ENCODE data around the gene SCYL3.
"Not testable (repeated sequence)": the region's sequence is repeated elsewhere in the genome, so short reads cannot be mapped to it uniquely, and the experiment has no call there.

Gene SCYL3

DNA sequence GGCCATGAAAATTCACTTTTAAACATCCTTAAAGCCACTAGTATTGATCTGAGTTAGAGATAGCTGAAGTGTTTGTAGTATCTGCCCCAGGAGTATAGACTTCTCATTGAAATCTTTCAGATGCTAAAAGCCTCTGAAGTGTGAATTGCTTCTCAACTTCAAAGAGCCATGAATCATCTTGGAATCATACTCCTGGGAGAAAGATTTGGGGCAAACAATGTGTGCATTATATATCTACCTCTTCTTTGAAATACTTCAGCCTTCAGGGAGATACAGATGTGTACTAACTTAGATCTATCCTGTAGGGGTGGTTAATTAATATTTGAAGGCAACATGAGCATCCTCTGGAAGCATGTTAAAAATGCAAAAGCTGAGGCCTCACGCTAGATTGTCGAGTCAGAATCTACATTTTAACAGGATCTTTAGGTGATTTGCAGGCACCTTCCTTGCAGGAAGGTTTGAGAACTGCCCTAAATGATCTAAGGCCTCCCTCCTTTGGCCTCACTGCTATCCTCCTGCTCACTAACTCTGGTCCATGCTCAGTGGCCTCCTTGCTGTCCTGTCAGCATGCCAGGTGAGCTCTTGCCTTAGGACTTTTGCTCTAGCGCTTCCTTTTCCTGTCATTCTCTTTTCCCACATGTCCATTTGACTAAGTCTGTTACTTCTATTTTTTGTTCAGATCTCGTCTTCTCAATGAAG lies 6.0 kb upstream of the SCYL3 start:
- DNase-seq = no peak

GRCh38 chr1:169896013-169896412 lies 2.3 kb upstream of the SCYL3 start:
- no peak for DNase-seq

- no peak for DNase-seq
Measured at GRCh38 chr1:169894424-169895145, 889 bp upstream of the SCYL3 start.

GRCh38 chr1:169892927-169893644 lies 610 bp downstream of the SCYL3 start:
- DNase-seq = no peak

DNA sequence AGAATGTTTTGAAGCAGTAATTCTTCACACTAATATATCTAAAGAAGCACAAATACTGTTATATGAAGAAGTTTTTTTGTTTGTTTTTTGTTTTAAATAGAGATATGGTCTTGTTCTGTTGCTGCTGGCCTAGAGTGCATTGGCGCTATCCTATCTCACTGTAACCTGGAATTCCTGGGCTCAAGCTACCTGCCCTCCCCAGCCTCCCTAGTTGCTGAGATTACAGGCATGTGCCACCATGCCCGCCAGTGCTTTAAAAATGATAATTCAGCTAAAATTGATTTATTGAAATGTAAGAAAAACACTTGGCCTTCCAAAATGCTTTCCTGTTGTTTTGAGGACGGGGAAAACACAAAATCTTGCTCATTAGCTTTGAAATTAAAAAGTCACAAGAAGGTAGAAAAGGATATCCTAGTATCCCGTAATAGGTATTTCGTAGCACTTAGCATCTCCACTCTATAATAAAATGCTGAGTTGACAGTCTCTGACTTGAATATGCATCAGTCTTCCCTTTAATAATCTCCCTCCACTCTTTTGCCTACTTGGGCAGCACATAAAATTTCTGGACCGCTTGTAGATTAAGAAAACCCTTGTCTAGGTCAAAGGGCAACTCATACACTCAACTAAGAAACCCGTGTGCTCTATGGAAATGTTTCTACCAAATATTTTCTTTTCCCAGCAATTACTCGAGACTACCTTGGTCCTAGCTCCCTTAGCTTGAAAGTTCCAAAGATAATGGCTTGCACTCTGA lies 1.3 kb downstream of the SCYL3 start:
- no peak for DNase-seq

- DNase-seq = no peak
Measured at GRCh38 chr1:169891539-169891885, 2.2 kb downstream of the SCYL3 start.

- no peak for DNase-seq
Measured at GRCh38 chr1:169890761-169891538, 2.7 kb downstream of the SCYL3 start.

- DNase-seq = no peak
Measured at GRCh38 chr1:169889871-169890270, 3.8 kb downstream of the SCYL3 start.

- DNase-seq = no peak
Measured at GRCh38 chr1:169886931-169887330, 6.8 kb downstream of the SCYL3 start.

DNA sequence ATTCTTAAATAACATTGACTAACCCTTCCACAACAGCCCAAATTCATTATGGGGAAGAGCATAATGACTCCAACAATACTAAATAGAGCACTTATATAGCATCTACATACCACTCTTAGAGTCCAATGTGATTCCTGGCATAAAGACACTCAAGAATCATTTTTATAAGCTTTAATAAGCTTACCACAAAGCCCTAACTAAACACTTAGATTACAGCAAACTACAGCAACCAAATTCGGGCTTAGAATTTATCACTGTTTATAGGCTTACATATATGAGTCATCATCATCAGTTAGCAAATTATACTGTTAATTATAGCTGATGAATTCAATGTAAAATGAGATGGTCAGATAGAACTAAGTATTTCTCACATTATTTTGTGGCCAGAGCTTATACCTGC lies 7.3 kb downstream of the SCYL3 start:
- DNase-seq = no peak

DNA sequence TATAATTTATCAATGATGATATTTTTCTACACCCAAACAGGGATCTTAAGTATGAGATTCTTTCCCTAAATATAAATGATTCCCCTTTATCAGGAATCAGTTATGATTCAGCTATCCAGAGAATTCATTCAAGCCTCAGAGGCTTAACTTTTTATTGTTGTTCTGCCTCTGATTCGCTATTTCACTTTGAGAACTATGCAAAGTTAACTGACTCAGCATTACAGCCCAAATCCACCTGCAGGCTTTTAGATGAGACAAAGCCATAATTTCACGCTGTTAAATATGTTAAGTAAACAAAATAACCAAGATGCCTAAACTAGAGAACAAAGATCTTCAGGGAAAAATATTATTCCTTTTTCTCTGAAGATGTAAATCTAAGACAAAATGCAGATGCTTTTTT lies 8.5 kb downstream of the SCYL3 start:
- DNase-seq = no peak

DNA sequence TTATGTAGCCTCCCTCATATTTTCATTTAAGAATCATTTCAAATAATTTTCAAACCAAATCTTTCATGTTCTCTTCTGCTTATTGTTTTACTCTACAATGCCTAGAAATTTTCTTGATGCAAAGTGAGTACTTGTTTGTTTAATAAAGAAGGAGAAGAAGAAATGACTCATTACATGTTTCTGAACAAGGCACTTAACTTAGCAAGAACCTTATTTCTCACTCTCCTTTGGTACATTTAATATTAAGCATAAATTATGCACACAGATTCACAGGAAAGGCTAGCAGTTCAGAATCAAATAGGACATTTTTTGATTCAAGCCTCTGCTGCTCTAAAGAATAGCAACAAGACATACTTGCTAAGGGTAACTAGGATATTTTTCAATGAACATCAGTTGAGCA lies 9.1 kb downstream of the SCYL3 start:
- no peak for DNase-seq

DNA sequence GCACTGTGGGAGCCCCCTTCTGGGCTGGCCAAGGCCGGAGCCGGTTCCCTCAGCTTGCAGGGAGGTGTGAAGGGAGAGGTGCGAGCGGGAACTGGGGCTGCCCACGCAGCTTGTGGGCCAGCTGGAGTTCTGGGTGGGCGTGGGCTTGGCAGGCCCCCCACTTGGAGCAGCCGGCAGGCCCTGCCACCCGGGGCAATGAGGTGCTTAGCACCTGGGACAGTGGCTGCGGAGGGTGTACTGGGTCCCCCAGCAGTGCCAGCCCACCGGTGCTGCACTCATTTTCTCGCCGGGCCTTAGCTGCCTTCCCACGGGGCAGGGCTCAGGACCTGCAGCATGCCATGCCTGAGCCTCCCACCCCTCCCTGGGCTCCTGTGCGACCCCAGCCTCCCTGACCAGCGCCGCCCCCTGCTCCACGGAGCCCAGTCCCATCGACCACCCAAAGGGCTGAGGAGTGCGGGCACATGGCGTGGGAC lies 11.6 kb downstream of the SCYL3 start:
- DNase-seq = no peak

- no peak for DNase-seq
Measured at GRCh38 chr1:169879034-169879840, 14.5 kb downstream of the SCYL3 start.

DNA sequence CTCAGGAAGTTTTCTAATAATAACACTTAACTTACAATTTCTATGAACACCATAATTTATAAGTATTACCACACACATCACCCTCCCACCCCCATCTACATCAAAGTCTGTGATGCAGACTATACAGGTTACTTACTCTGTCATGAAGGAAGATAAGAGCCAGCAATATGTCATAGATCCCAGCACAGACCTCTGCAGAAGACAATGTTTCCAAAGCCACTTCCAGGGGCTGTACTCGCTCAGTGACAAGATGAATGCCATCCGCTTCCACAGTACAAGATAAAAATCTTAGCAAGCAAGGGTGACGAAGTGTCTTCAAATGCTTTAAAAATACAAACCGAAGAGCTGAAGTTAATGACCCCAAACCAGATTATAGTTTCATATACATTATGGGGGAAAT lies 15.2 kb downstream of the SCYL3 start:
- DNase-seq = no peak

- DNase-seq = no peak
Measured at GRCh38 chr1:169877800-169878491, 15.8 kb downstream of the SCYL3 start.

GRCh38 chr1:169874229-169874628 lies 19.5 kb downstream of the SCYL3 start:
- DNase-seq = no peak

- DNase-seq = no peak
Measured at GRCh38 chr1:169873582-169874199, 20.0 kb downstream of the SCYL3 start.

DNA sequence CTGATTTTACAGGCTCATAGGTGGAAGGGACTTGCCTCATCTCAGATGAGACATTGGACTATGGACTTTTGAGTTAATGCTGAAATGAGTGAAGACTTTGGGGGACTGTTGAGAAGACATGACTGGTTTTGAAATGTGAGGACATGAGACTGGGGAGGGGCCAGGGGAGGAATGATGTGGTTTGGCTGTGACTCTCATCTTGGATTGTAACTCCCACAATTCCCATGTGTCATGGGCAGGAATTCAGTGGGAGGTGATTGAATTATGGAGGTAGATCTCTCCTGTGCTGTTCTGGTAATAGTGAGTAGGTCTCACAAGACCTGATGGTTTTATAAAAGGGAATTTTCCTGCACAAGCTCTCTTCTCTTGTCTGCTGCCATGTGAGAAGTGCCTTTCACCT lies 20.8 kb downstream of the SCYL3 start:
- DNase-seq = no peak

DNA sequence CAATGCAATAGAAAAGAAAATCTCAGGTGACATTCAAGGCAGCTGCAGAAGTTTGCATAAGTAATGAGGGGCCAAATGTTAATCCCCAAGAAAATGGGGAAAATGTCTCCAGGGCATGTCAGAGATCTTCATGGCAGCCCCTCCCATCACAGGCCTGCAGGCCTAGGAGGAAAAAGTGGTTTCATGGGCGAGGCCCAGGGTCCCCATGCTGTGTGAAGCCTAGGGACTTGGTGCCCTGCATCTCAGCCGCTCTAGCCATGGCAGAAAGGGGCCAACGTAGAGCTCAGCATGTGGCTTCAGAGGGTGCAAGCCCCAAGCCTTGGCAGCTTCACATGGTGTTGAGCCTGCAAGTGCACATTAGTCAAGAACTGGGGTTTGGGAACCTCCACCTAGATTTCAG lies 21.7 kb downstream of the SCYL3 start:
- not testable (repeated sequence) for DNase-seq

Data from DMS153 (cell line).